ENCODE measurements around the gene IL31RA. TPM values are rescaled to one million over a fixed set of nuclear protein-coding genes. Genes with fewer than 3 reads are reported as not detected.

Gene IL31RA
- total RNA-seq, 6 donors from 2014 or later: 0.31 TPM; not detected in 5

GRCh38 chr5:55917402-55918086 lies 66.4 kb downstream of the IL31RA start:
- Histone ChIP-seq H3K9me3 (no peaks in the 10 kb centered on the region), H3K27ac (no peak overlapping the region), H3K4me1 (no peaks in the 10 kb centered on the region), H3K27me3 (no peaks in the 10 kb centered on the region), H3K4me3 (no peak overlapping the region), H3K36me3 (no peaks in the 10 kb centered on the region)
- no peak for TF ChIP-seq CTCF (IDR thresholded peaks at IDR 0.05)
- no peak for TF ChIP-seq POLR2AphosphoS5 (IDR thresholded peaks at IDR 0.05)
- TF ChIP-seq POLR2A (IDR thresholded peaks at IDR 0.05): no peak
- no peak for TF ChIP-seq EP300 (IDR thresholded peaks at IDR 0.05)
- 89 to 90% methylated on average over 3 to 5 of the region's 5 CpGs for WGBS, 2 donors
- DNase-seq (no peak), ATAC-seq (ENCODE audit: low FRiP score in 2 of 2) (no peak)

GRCh38 chr5:55918087-55919035 lies 67.2 kb downstream of the IL31RA start:
- H3K27me3 ChIP-seq: no peaks in the 10 kb centered on the region
- H3K36me3 ChIP-seq: no peaks in the 10 kb centered on the region
- H3K27ac ChIP-seq: no peak overlapping the region
- TF ChIP-seq POLR2A (IDR thresholded peaks at IDR 0.05) (no peak), POLR2AphosphoS5 (IDR thresholded peaks at IDR 0.05) (no peak), CTCF (IDR thresholded peaks at IDR 0.05) (no peak), EP300 (IDR thresholded peaks at IDR 0.05) (no peak)
- peaks cover 0 to under 1% (median 0%) of the 10 kb centered on the region in 4 donors for H3K4me1 ChIP-seq
- DNase-seq (no peak), ATAC-seq (ENCODE audit: low FRiP score in 2 of 2) (no peak)
- H3K4me3 ChIP-seq: no peak overlapping the region
- H3K9me3 ChIP-seq: no peaks in the 10 kb centered on the region
- 94 to 96% methylated on average over 12 to 17 of the region's 17 CpGs for WGBS, 2 donors

- H3K36me3 ChIP-seq: no peaks in the 10 kb centered on the region
- ATAC-seq (ENCODE audit: low FRiP score in 2 of 2) (no peak), DNase-seq (no peak)
- TF ChIP-seq POLR2AphosphoS5 (IDR thresholded peaks at IDR 0.05) (no peak), POLR2A (IDR thresholded peaks at IDR 0.05) (no peak), EP300 (IDR thresholded peaks at IDR 0.05) (no peak), CTCF (IDR thresholded peaks at IDR 0.05) (no peak)
- no peak overlapping the region for H3K4me3 ChIP-seq
- H3K4me1 ChIP-seq: peaks cover 0 to 6% (median 0%) of the 10 kb centered on the region in 4 donors
- no peak overlapping the region for H3K27ac ChIP-seq
- no peaks in the 10 kb centered on the region for H3K27me3 ChIP-seq
- H3K9me3 ChIP-seq: no peaks in the 10 kb centered on the region
- 58 to 88% methylated on average over 1 to 3 of the region's 3 CpGs for WGBS, 2 donors
Observed at GRCh38 chr5:55919625-55920024, 68.5 kb downstream of the IL31RA start.

GRCh38 chr5:55920784-55921183 lies 69.6 kb downstream of the IL31RA start:
- no peak for DNase-seq
- Histone ChIP-seq H3K4me1 (peaks cover 0 to 9% (median 0%) of the 10 kb centered on the region in 4 donors), H3K27ac (no peak overlapping the region), H3K4me3 (no peak overlapping the region), H3K36me3 (no peaks in the 10 kb centered on the region), H3K27me3 (no peaks in the 10 kb centered on the region), H3K9me3 (no peaks in the 10 kb centered on the region)
- 77 to 81% methylated on average over 5 of the region's 5 CpGs for WGBS, 2 donors
- no peak for ATAC-seq (ENCODE audit: low FRiP score in 2 of 2)
- TF ChIP-seq CTCF (IDR thresholded peaks at IDR 0.05): no peak
- no peak for TF ChIP-seq EP300 (IDR thresholded peaks at IDR 0.05)

Measured in upper lobe of left lung (tissue), 6 donors.